ENCODE results near the gene NOP9. TPM values are rescaled to one million over a fixed set of nuclear protein-coding genes. Genes with fewer than 3 reads are reported as not detected.
"Not testable (repeated sequence)": the region's sequence is repeated elsewhere in the genome, so short reads cannot be mapped to it uniquely, and the experiment has no call there.

NOP9 gene
- total and polyA plus RNA-seq, 8 donors, result 22.4 to 28.4 (median 25.1) TPM

- DNase-seq, result no peak
- ATAC-seq, result no peak
- H3K4me1 ChIP-seq, result peaks cover 0 to 6% of the 10 kb centered on the region in 2 donors
- H3K27me3 ChIP-seq, result no peaks in the 10 kb centered on the region
- H3K4me3 ChIP-seq, result no peak overlapping the region
- no peak for TF ChIP-seq CTCF (IDR thresholded peaks at IDR 0.05)
- H3K9me3 ChIP-seq, result no peaks in the 10 kb centered on the region
- H3K36me3 ChIP-seq, result no peaks in the 10 kb centered on the region
- H3K27ac ChIP-seq, result no peak overlapping the region
- intact Hi-C loops (cut with DNase I), result no loop called here
Measured at GRCh38 chr14:24347134-24347533, 47.5 kb downstream of the NOP9 start.

- intact Hi-C loops (cut with DNase I), result no loop called here
- ATAC-seq, result no peak
Measured at GRCh38 chr14:24348186-24348585, 48.5 kb downstream of the NOP9 start.

GRCh38 chr14:24349742-24350141 is 50.1 kb downstream of the NOP9 start:
- no peak overlapping the region for H3K4me3 ChIP-seq
- DNase-seq (no peak), ATAC-seq (no peak)
- intact Hi-C loops (cut with DNase I), result no loop called here
- peaks cover 4 to 19% of the 10 kb centered on the region in 2 donors for H3K4me1 ChIP-seq
- TF ChIP-seq CTCF (IDR thresholded peaks at IDR 0.05), result no peak
- no peak overlapping the region for H3K27ac ChIP-seq
- no peaks in the 10 kb centered on the region for H3K36me3 ChIP-seq
- H3K27me3 ChIP-seq, result no peaks in the 10 kb centered on the region
- no peaks in the 10 kb centered on the region for H3K9me3 ChIP-seq

More at GRCh38 chr14:24348186-24348585, 48.5 kb downstream of the NOP9 start:
- Histone ChIP-seq H3K9me3 (no peaks in the 10 kb centered on the region), H3K4me3 (no peak overlapping the region), H3K27me3 (no peaks in the 10 kb centered on the region), H3K27ac (no peak overlapping the region), H3K4me1 (peaks cover 0 to 8% of the 10 kb centered on the region in 2 donors), H3K36me3 (no peaks in the 10 kb centered on the region)
- DNase-seq, result no peak
- no peak for TF ChIP-seq CTCF (IDR thresholded peaks at IDR 0.05)

GRCh38 chr14:24351517-24351916 is 51.9 kb downstream of the NOP9 start:
- no peaks in the 10 kb centered on the region for H3K27me3 ChIP-seq
- H3K9me3 ChIP-seq, result no peaks in the 10 kb centered on the region
- intact Hi-C loops (cut with DNase I), result no loop called here
- no peak overlapping the region for H3K4me3 ChIP-seq
- H3K4me1 ChIP-seq, result peaks cover 4 to 24% of the 10 kb centered on the region in 2 donors
- no peak for DNase-seq
- TF ChIP-seq CTCF (IDR thresholded peaks at IDR 0.05), result no peak
- ATAC-seq, result peak; percentile 75
- peak overlapping the region in 1 of 2 donors; percentile 51 for H3K27ac ChIP-seq
- no peaks in the 10 kb centered on the region for H3K36me3 ChIP-seq

- Histone ChIP-seq H3K27ac (peak overlapping the region; percentile 56 to 60), H3K9me3 (no peaks in the 10 kb centered on the region), H3K36me3 (no peaks in the 10 kb centered on the region), H3K4me3 (no peak overlapping the region), H3K27me3 (no peaks in the 10 kb centered on the region), H3K4me1 (peaks cover 4 to 24% of the 10 kb centered on the region in 2 donors)
- TF ChIP-seq CTCF (IDR thresholded peaks at IDR 0.05), result no peak
- DNase-seq (no peak), ATAC-seq (peak; percentile 29)
- intact Hi-C loops (cut with DNase I), result no loop called here
Measured at GRCh38 chr14:24353559-24354481, 54.2 kb downstream of the NOP9 start.

- peak overlapping the region; percentile 56 to 60 for H3K27ac ChIP-seq
Measured at GRCh38 chr14:24354482-24354825, 54.8 kb downstream of the NOP9 start.

More at GRCh38 chr14:24354482-24354825, 54.8 kb downstream of the NOP9 start:
- H3K4me3 ChIP-seq; intact Hi-C loops (cut with DNase I); ATAC-seq; H3K36me3 ChIP-seq; H3K27me3 ChIP-seq; DNase-seq; H3K9me3 ChIP-seq: not testable (repeated sequence)
- H3K4me1 ChIP-seq, result peaks cover 4 to 24% of the 10 kb centered on the region in 2 donors
